ENCODE data around the gene C1RL.
"Not testable (repeated sequence)": the region's sequence is repeated elsewhere in the genome, so short reads cannot be mapped to it uniquely, and the experiment has no call there.

The C1RL gene

GRCh38 chr12:7058850-7059395 is 50.1 kb downstream of the C1RL start:
- no peak for DNase-seq

- DNase-seq: no peak
Measured at GRCh38 chr12:7058163-7058845, 50.7 kb downstream of the C1RL start.

- not testable (repeated sequence) for DNase-seq
Measured at GRCh38 chr12:7055736-7056135, 53.3 kb downstream of the C1RL start.

GRCh38 chr12:7054925-7055324 is 54.1 kb downstream of the C1RL start:
- no peak for DNase-seq

GRCh38 chr12:7049973-7050372 is 59.0 kb downstream of the C1RL start:
- not testable (repeated sequence) for DNase-seq

- DNase-seq: not testable (repeated sequence)
Measured at GRCh38 chr12:7049445-7049951, 59.5 kb downstream of the C1RL start.

- no peak for DNase-seq
Measured at GRCh38 chr12:7047306-7047705, 61.7 kb downstream of the C1RL start.

GRCh38 chr12:7046383-7047105 is 62.5 kb downstream of the C1RL start:
- DNase-seq: no peak

GRCh38 chr12:7045913-7046312 is 63.1 kb downstream of the C1RL start:
- no peak for DNase-seq

Measured in NCI-H526 treated with DMSO at 0.1 percent for 48 hours (cell line).